Germinal center (tissue), 1 donor: Measurements from ENCODE around the gene JUNB.

Experiments used
- DNase-seq: peaks from one replicate; pipeline ENCODE4 v3.0.0; 2012; ENCODE audit warnings: mixed read lengths, low spot score

JUNB gene

DNA sequence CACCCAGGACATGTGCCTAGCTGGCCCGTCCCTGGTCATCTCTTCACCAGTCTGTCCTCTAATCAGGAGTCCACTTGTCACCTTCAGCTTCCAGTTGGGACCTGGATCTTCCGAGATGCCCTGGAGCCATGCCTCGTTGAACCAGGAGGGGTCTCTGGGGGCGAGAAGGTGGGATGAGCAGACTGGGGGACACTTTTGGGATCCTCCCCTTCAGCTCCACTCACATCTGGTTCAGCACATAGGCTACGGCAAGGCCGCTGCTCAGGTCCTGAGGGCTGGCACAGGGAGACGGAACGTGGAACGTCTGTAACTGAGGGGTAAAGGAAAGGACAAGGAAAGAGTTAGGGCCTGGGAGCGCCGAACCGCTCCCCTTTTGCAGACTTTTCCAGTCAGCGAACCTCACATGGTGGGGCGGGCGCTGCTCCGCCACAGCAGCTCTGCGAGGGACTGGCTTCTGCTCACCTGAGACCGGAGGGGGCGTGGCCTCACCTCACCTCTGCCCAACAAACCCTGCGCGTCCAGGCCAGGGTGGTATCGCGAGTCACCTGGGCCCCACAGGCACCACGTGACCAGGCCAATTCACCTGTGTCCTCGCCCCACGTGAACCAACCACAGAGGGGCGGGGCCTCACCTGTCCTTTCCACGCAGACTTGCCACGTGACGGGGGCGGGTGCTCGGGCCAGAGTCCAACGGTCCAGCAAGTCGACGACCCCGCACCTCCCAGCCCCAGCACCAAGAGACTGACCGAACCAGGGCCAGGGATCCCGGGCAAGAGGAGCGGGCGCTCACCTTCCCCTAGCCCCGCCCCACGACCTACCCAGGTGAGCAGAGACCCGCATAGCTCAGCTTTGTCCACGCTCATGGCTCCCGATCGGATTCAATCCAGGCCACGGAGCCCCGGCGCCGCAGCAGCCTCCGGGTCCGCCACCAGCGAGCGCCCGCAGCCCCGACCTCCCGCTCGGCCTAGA is 16.4 kb upstream of the JUNB start, which contains the start of gene HOOK2:
Gene HOOK2, minus strand, starts transcription at position 965 of the 968 bp plus-strand sequence. Its CDS starts 103 bp downstream, at position 862.
- DNase-seq: no peak

DNA sequence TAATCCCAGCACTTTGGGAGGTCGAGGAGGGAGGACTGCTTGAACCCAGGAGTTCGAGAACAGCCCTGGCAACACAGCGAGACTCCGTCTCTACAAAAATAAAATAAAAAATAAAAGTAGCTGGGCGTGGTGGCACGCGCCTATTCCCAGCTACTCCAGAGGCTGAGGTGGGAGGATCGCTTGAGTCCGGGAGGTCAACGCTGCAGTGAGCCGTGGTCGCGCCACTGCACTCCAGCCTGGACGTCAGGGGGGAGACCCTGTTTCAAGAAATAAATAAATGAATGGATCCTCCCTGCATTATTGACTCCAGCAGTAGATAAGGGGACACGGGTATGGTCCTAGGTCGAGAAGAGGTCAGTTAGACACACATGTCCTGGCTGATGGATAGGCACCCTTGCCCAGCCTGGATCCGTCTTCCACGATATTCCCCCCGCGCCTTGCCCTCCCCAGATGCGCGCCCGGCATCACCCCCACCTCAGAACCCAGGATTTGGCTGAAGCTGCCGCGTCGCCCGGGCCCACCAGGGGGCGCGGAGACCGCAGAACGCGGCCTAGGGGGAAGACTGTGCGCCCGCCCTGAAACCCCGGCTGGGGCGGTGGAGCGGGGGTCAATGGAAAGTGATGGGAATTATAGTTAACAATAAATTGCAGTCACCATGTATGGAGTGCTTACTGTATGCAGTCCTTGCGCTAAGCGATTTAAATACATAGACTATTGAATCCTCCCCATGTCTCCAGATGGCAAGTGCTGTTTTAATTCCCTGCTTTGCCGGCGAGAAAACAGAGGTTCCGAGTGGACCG is 13.9 kb upstream of the JUNB start:
- DNase-seq: peak; percentile 83

GRCh38 chr19:12778017-12778904 is 13.0 kb upstream of the JUNB start:
- no peak for DNase-seq

DNA sequence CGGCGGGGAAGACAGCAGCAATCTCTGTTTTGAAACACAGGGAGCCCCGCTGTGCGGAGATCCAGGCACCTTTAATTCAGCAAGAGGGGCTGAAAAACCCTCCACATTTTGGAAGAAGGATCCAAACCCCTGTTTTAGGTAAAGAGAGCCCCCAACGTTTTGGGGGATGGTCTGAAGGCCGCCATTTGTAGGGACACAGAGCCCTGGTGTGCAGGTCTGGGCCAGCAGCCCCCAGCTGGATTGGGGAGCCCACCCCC is 12.5 kb upstream of the JUNB start:
- no peak for DNase-seq

DNA sequence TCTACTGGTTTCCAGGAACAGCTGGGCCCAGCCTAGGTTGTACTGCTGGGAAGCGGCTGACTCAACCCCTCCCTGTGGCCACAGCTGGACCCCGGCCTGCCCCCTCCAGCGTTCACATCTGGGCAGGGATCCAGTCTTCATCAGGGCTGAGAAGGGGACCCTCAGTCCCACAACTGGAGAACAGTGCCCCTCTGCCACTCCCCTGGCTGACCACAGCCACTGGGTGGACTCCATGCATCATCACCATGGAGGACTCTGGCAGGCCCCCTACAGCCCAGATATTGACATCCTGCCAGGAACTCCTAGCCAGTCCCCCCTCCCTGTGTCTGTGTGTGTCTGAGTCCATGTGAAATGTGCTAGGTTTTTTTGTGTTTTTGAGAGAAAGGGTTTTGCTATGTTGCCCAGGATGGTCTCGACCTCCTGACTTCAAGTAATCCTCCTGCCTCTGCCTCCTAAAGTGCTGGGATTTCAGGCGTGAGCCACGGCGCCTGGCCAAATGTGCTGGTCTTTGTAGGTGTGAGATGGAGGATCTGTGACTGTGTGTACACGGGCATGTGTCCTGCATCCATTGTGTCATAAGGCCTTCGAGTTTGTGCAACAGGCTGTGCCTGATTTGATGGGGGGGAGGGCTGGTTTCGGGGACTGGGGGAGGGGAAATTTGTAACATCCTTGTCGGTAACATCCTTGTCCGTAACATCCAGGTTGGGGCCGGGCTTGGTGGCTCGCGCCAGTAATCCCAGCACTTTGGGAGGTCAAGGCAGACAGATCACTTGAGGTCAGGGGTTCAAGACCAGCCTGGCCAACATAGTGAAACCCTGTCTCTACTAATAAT is 11.9 kb upstream of the JUNB start:
- DNase-seq: no peak

GRCh38 chr19:12782174-12782423 is 9.2 kb upstream of the JUNB start:
- DNase-seq: no peak

DNA sequence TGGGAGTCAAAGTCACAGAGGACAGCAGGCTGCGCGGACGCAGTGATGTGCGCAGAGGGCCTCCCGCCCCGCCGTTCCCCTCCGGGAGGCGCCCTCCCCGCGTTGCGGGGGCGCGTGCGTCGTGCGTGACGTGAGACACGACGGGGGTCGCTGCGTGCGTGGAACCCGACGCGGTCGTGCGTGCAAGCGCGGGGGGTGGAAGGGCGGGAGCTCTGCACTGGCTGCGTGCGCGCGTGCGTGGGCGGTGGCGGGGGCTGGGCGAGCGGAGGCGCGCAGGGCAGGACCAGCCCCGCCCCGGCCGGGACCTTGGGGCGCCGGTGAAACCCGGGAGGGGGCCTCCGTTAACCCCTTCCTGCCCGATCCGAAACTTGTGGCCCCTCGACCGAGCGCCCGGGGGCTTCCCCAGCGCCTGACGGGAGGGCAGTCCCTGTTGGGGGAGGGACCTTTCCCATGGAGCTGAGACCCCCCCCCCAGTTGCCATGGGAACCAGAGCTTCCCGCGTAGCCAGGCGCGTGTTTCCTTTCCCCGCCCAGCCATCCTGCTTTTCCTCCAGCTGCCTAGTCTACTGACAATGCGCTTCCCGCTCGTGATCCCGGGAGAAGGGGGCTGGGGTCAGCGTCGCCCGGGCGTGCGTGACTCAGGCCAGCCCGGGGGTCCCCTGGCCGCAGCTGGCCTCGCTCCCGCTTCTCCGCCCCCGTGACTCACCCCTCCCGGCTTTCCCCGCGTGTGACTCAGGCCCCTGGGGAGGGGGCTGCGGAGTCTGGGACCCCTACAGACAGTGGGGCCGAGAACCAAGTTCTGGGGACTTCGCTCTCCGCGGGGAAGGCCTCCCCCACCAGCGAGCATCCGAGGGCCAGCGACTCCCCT is 8.6 kb upstream of the JUNB start:
- peak; percentile 74 for DNase-seq

DNA sequence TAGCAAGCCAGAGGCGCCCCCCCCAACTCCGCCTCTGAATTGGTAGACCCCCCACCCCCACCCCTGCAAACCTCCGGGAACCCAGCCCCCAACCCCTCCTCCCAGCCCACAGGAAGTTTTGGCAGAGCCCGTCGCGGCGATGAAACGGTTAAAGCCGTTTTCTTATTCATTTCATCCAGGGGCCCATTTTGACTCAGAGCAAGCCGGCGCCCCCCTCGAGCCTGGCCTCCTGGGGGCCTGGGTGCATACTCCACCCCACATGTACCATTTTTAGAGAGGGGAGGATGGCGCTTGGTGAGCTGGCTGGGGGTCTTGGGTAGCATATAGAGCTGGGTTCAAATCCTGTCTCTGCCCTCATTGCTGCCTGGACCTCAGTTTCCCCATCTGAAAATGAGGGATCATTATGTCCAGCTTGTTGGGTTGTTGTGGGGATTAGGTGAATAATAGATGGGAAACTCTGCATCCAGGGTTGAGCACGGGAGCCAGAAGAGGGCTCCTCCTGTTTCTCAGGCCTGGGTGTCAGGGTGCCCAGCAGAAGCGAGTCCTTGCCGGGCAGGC is 7.9 kb upstream of the JUNB start:
- DNase-seq: no peak

DNA sequence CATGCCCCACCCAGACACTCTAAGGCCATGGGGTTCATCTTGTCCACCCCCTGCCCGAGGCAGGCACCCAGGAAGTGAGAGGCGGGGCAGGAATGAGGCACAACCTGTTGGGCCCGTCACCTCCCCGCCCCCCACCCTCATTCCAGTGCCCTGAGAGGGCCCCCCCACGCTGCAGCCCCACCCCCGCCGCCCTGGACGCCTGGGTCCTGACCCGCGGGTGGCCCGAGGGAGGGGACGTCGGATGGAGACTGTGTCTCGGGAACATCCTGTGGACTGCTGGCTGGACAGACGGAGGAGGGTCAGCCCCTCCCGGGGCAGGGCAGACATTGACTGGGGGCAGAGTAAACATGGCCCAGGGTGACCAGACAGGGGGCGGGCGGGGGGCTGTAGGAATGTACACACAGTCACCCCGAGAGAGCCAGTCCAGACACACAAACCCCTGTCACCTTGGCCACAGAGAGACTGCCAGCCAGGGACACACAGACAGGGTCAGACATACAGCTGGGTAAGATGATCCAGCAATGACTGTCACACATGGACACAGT is 7.4 kb upstream of the JUNB start:
- no peak for DNase-seq

DNA sequence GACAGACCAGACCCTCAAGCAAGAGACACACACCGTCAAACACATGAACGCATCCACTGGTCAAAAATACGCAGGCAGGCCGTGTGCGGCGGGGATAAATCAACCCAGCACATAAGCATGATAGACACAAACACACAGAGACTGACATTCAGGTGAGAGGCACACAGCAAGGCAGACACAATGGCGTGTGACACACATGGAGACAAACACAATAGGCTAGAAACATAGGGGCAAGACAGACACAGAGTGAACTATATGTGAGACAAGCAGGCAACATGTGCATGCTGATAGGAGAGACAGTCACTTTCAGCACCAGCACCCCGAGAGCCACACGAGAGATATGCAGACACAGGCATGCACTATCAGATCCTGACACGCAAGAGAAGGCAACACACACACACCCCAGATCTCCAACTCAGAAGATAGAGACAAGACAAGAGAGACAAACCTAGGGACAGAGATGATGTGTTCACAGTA is 6.9 kb upstream of the JUNB start:
- no peak for DNase-seq

DNA sequence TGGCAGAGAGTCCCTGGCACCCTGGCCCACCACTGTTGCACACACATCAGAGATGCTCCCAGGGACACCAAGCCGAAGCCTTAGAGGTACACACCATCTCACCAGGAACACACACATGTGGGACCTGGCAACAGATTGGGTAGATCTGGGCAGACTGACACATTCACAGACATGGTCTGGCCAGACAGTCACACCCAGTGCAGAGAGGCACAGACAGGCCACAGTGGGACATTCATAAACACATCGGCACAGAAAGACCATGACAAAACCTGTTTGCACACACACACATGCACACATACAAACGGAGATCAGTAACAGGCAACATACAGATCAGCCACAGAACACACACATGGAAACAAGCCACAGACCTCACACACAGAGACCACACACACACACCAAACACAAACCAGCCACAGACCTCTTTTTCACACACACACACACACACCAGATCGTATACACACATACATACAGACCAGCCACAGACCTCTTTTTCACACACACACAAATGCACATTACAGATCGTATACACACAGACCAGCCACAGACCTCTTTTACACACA is 6.3 kb upstream of the JUNB start:
- DNase-seq: no peak

GRCh38 chr19:12785431-12786031 is 5.8 kb upstream of the JUNB start:
- no peak for DNase-seq

GRCh38 chr19:12786141-12786870 is 5.0 kb upstream of the JUNB start:
- no peak for DNase-seq

GRCh38 chr19:12786952-12787351 is 4.3 kb upstream of the JUNB start:
- DNase-seq: no peak

DNA sequence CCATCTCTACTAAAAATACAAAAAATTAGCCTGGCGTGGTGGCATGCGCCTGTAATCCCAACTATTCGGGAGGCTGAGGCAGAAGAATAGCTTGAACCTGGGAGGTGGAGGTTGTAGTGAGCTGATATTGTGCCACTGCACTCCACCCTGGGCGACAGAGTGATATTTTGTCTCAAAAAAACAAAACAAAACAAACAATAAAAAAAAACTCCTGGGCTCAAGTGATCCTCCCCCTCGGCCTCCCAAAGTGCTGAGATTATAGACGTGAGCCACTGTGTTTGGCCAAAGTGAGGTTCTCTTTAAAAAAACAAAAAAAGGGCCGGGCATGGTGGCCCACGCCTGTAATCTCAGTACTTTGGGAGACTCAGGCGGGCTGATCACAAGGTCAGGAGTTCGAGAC is 3.8 kb upstream of the JUNB start:
- no peak for DNase-seq

DNA sequence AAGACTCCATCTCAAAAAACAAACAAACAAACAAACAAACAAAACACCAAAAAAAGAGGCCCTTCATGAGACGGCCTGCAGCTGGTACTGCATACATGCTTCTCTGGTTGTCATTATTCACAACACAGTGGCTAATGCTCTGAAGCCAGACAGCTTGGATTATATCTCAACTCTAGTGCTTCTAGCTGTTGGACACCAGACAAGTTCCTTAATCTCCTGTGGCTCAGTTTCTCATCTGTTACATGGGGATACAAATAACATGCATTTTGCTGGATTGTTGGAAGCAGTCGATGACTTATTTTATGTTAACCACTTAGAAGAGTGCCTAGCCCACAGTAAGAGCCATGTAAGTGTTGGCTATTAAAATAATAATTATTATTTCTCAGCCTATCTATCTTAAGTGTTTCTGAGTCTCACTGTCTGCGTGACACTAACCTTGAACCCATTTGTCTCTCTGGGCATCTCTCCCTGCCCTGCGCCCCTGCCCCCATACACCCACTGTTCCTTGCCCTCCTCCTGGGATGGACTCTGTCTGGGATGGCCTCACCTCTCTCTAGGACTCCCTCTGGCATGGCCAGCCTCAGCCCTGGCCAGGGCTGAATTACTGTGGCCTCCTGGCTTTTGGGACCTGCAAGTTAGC is 3.1 kb upstream of the JUNB start:
- DNase-seq: no peak

DNA sequence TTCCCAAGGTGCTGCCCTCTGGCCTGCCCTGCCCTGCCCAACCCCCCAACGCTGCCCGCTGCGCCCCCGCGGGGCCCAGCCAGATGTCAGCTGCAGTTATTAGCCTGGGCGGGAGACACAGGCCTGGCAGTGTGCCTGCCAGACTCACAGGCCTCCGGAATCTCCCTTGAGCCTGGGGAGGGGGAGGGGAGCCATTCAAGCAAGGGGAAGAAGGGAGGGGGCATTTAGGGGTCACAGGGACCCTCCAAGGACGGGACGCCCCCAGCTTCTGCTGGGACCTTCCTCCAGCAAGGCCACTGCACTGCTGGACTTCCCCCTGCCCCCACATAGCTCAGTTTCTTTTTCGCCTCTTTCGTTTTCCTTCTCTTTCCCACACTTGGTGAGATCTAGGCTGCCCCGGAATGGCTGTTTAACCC is 2.6 kb upstream of the JUNB start:
- DNase-seq: no peak
